ENCODE measurements around the gene PITRM1. TPM values are rescaled to one million over a fixed set of nuclear protein-coding genes. Genes with fewer than 3 reads are reported as not detected.

Gene PITRM1
- total RNA-seq, 5 donors from 2014 or later (not counting 1 experiment from before 2014, with no cell fraction given), result 73.9 to 89.5 (median 81.0) TPM

GRCh38 chr10:3217301-3217700, 44.7 kb upstream of the PITRM1 start:
- no peak for ATAC-seq (replicated peaks in 1 of 4)
- no peaks in the 10 kb centered on the region for H3K4me1 ChIP-seq (ENCODE audit: control insufficient read depth in 1 of 2, extremely low read depth in 1 of 2, insufficient read depth in 2 of 2, low read length in 2 of 2)
- Mint-ChIP-seq H3K9me3 (peaks cover 0 to 3% (median 0%) of the 10 kb centered on the region in 3 donors), H3K27ac (no peak overlapping the region), H3K27me3 (peaks cover 2 to 5% of the 10 kb centered on the region in 2 donors), H3K4me3 (no peak overlapping the region), H3K36me3 (no peaks in the 10 kb centered on the region), H3K4me1 (no peaks in the 10 kb centered on the region)
- H3K9me3 ChIP-seq, result no peaks in the 10 kb centered on the region
- POLR2A ChIA-PET, result no interaction called here
- CTCF ChIA-PET, result no interaction called here
- H3K4me3 ChIP-seq (ENCODE audit: control insufficient read depth in 1 of 2, extremely low read depth in 1 of 2, low read length in 1 of 2), result no peak overlapping the region
- no CpG with 5 or more reads among the region's 2 CpGs for WGBS (ENCODE audit: insufficient coverage)
- peaks cover 0 to 5% of the 10 kb centered on the region in 2 experiments for H3K27me3 ChIP-seq (replicated peaks in 1 of 2; ENCODE audit: control insufficient read depth in 2 of 2, extremely low read depth in 1 of 2, insufficient read depth in 2 of 2, low read length in 1 of 2)
- H3K36me3 ChIP-seq (ENCODE audit: control insufficient read depth in 2 of 2, extremely low read depth in 1 of 2, insufficient read depth in 1 of 2, low read length in 1 of 2), result no peaks in the 10 kb centered on the region
- H3K27ac ChIP-seq (ENCODE audit: low read length), result no peak overlapping the region
- no peak for DNase-seq

- WGBS (ENCODE audit: insufficient coverage), result 81% methylated on average over 14 of the region's 14 CpGs
- no peaks in the 10 kb centered on the region for H3K4me1 Mint-ChIP-seq
- Histone ChIP-seq H3K27ac (ENCODE audit: low read length) (no peak overlapping the region), H3K4me3 (ENCODE audit: control insufficient read depth in 1 of 2, extremely low read depth in 1 of 2, low read length in 1 of 2) (no peak overlapping the region), H3K36me3 (ENCODE audit: control insufficient read depth in 2 of 2, extremely low read depth in 1 of 2, insufficient read depth in 1 of 2, low read length in 1 of 2) (no peaks in the 10 kb centered on the region), H3K27me3 (replicated peaks in 1 of 2; ENCODE audit: control insufficient read depth in 2 of 2, extremely low read depth in 1 of 2, insufficient read depth in 2 of 2, low read length in 1 of 2) (peaks cover 0 to 5% of the 10 kb centered on the region in 2 experiments), H3K9me3 (no peaks in the 10 kb centered on the region), H3K4me1 (ENCODE audit: control insufficient read depth in 1 of 2, extremely low read depth in 1 of 2, insufficient read depth in 2 of 2, low read length in 2 of 2) (no peaks in the 10 kb centered on the region)
- H3K27ac Mint-ChIP-seq, result no peak overlapping the region
- H3K27me3 Mint-ChIP-seq, result peaks cover 3 to 9% of the 10 kb centered on the region in 2 donors
- CTCF ChIA-PET, result no interaction called here
- no peak overlapping the region for H3K4me3 Mint-ChIP-seq
- POLR2A ChIA-PET, result no interaction called here
- ATAC-seq (replicated peaks in 1 of 4) (no peak), DNase-seq (no peak)
- peaks cover 0 to 3% (median 0%) of the 10 kb centered on the region in 3 donors for H3K9me3 Mint-ChIP-seq
- H3K36me3 Mint-ChIP-seq, result no peaks in the 10 kb centered on the region
These were observed 42.7 kb upstream of the PITRM1 start for GRCh38 chr10:3215153-3215775.

- Histone ChIP-seq H3K36me3 (ENCODE audit: control insufficient read depth in 2 of 2, extremely low read depth in 1 of 2, insufficient read depth in 1 of 2, low read length in 1 of 2) (no peaks in the 10 kb centered on the region), H3K4me1 (ENCODE audit: control insufficient read depth in 1 of 2, extremely low read depth in 1 of 2, insufficient read depth in 2 of 2, low read length in 2 of 2) (no peaks in the 10 kb centered on the region), H3K27ac (ENCODE audit: low read length) (no peak overlapping the region), H3K4me3 (ENCODE audit: control insufficient read depth in 1 of 2, extremely low read depth in 1 of 2, low read length in 1 of 2) (no peak overlapping the region), H3K9me3 (no peaks in the 10 kb centered on the region), H3K27me3 (replicated peaks in 1 of 2; ENCODE audit: control insufficient read depth in 2 of 2, extremely low read depth in 1 of 2, insufficient read depth in 2 of 2, low read length in 1 of 2) (peaks cover 0 to 10% of the 10 kb centered on the region in 2 experiments)
- CTCF ChIA-PET, result interaction anchor here in 1 of 2 donors (0.5 kb wide), 1 partner anchor 12 kb away, joined by 4 read pairs; no protein-coding TSS in a partner anchor
- no peaks in the 10 kb centered on the region for H3K9me3 Mint-ChIP-seq
- peaks cover 9 to 11% of the 10 kb centered on the region in 2 donors for H3K27me3 Mint-ChIP-seq
- no peak overlapping the region for H3K4me3 Mint-ChIP-seq
- DNase-seq, result no peak
- ATAC-seq (replicated peaks in 1 of 4), result no peak
- H3K4me1 Mint-ChIP-seq, result no peaks in the 10 kb centered on the region
- H3K27ac Mint-ChIP-seq, result no peak overlapping the region
- POLR2A ChIA-PET, result no interaction called here
- no peaks in the 10 kb centered on the region for H3K36me3 Mint-ChIP-seq
- WGBS (ENCODE audit: insufficient coverage), result 92% methylated on average over 15 of the region's 20 CpGs
These were observed 41.4 kb upstream of the PITRM1 start for GRCh38 chr10:3213758-3214515.

- ChIA-PET POLR2A (no interaction called here), CTCF (no interaction called here)
- no peaks in the 10 kb centered on the region for H3K4me1 ChIP-seq (ENCODE audit: control insufficient read depth in 1 of 2, extremely low read depth in 1 of 2, insufficient read depth in 2 of 2, low read length in 2 of 2)
- no peak overlapping the region for H3K27ac ChIP-seq (ENCODE audit: low read length)
- 88% methylated on average over 4 of the region's 10 CpGs for WGBS (ENCODE audit: insufficient coverage)
- H3K36me3 Mint-ChIP-seq, result no peaks in the 10 kb centered on the region
- H3K27ac Mint-ChIP-seq, result no peak overlapping the region
- H3K9me3 ChIP-seq, result no peaks in the 10 kb centered on the region
- peaks cover 0 to 17% of the 10 kb centered on the region in 2 experiments for H3K27me3 ChIP-seq (replicated peaks in 1 of 2; ENCODE audit: control insufficient read depth in 2 of 2, extremely low read depth in 1 of 2, insufficient read depth in 2 of 2, low read length in 1 of 2)
- H3K4me1 Mint-ChIP-seq, result no peaks in the 10 kb centered on the region
- ATAC-seq (replicated peaks in 1 of 4), result no peak
- DNase-seq, result no peak
- no peak overlapping the region for H3K4me3 ChIP-seq (ENCODE audit: control insufficient read depth in 1 of 2, extremely low read depth in 1 of 2, low read length in 1 of 2)
- peaks cover 9 to 16% of the 10 kb centered on the region in 2 donors for H3K27me3 Mint-ChIP-seq
- H3K4me3 Mint-ChIP-seq, result no peak overlapping the region
- H3K9me3 Mint-ChIP-seq, result no peaks in the 10 kb centered on the region
- no peaks in the 10 kb centered on the region for H3K36me3 ChIP-seq (ENCODE audit: control insufficient read depth in 2 of 2, extremely low read depth in 1 of 2, insufficient read depth in 1 of 2, low read length in 1 of 2)
These were observed 40.6 kb upstream of the PITRM1 start for GRCh38 chr10:3213208-3213607.

- Mint-ChIP-seq H3K27me3 (peaks cover 25 to 32% of the 10 kb centered on the region in 2 donors), H3K36me3 (no peaks in the 10 kb centered on the region), H3K27ac (no peak overlapping the region), H3K4me1 (no peaks in the 10 kb centered on the region), H3K9me3 (no peaks in the 10 kb centered on the region), H3K4me3 (no peak overlapping the region)
- no peak overlapping the region for H3K4me3 ChIP-seq (ENCODE audit: control insufficient read depth in 1 of 2, extremely low read depth in 1 of 2, low read length in 1 of 2)
- ChIA-PET POLR2A (no interaction called here), CTCF (no interaction called here)
- 73% methylated on average over 9 of the region's 10 CpGs for WGBS (ENCODE audit: insufficient coverage)
- no peak overlapping the region for H3K27ac ChIP-seq (ENCODE audit: low read length)
- H3K4me1 ChIP-seq (ENCODE audit: control insufficient read depth in 1 of 2, extremely low read depth in 1 of 2, insufficient read depth in 2 of 2, low read length in 2 of 2), result no peaks in the 10 kb centered on the region
- ATAC-seq (replicated peaks in 1 of 4) (no peak), DNase-seq (no peak)
- no peaks in the 10 kb centered on the region for H3K36me3 ChIP-seq (ENCODE audit: control insufficient read depth in 2 of 2, extremely low read depth in 1 of 2, insufficient read depth in 1 of 2, low read length in 1 of 2)
- H3K9me3 ChIP-seq, result no peaks in the 10 kb centered on the region
- peaks cover 0 to 31% of the 10 kb centered on the region in 2 experiments for H3K27me3 ChIP-seq (replicated peaks in 1 of 2; ENCODE audit: control insufficient read depth in 2 of 2, extremely low read depth in 1 of 2, insufficient read depth in 2 of 2, low read length in 1 of 2)
These were observed 37.8 kb upstream of the PITRM1 start for GRCh38 chr10:3210251-3210877.

- Mint-ChIP-seq H3K9me3 (no peaks in the 10 kb centered on the region), H3K36me3 (no peaks in the 10 kb centered on the region), H3K4me3 (no peak overlapping the region), H3K4me1 (peaks cover 0 to 4% (median 2%) of the 10 kb centered on the region in 3 donors), H3K27me3 (peaks cover 25 to 32% of the 10 kb centered on the region in 2 donors), H3K27ac (no peak overlapping the region)
- H3K4me3 ChIP-seq (ENCODE audit: control insufficient read depth in 1 of 2, extremely low read depth in 1 of 2, low read length in 1 of 2), result no peak overlapping the region
- POLR2A ChIA-PET, result no interaction called here
- no peak for ATAC-seq (replicated peaks in 1 of 4)
- peaks cover 0 to 37% of the 10 kb centered on the region in 2 experiments for H3K27me3 ChIP-seq (replicated peaks in 1 of 2; ENCODE audit: control insufficient read depth in 2 of 2, extremely low read depth in 1 of 2, insufficient read depth in 2 of 2, low read length in 1 of 2)
- no peak overlapping the region for H3K27ac ChIP-seq (ENCODE audit: low read length)
- H3K9me3 ChIP-seq, result no peaks in the 10 kb centered on the region
- DNase-seq, result no peak
- no peaks in the 10 kb centered on the region for H3K4me1 ChIP-seq (ENCODE audit: control insufficient read depth in 1 of 2, extremely low read depth in 1 of 2, insufficient read depth in 2 of 2, low read length in 2 of 2)
- CTCF ChIA-PET, result no interaction called here
- 82% methylated on average over 15 of the region's 31 CpGs for WGBS (ENCODE audit: insufficient coverage)
- H3K36me3 ChIP-seq (ENCODE audit: control insufficient read depth in 2 of 2, extremely low read depth in 1 of 2, insufficient read depth in 1 of 2, low read length in 1 of 2), result no peaks in the 10 kb centered on the region
These were observed 36.2 kb upstream of the PITRM1 start for GRCh38 chr10:3208481-3209406.
